ENCODE data around the gene RPS17.

DNA sequence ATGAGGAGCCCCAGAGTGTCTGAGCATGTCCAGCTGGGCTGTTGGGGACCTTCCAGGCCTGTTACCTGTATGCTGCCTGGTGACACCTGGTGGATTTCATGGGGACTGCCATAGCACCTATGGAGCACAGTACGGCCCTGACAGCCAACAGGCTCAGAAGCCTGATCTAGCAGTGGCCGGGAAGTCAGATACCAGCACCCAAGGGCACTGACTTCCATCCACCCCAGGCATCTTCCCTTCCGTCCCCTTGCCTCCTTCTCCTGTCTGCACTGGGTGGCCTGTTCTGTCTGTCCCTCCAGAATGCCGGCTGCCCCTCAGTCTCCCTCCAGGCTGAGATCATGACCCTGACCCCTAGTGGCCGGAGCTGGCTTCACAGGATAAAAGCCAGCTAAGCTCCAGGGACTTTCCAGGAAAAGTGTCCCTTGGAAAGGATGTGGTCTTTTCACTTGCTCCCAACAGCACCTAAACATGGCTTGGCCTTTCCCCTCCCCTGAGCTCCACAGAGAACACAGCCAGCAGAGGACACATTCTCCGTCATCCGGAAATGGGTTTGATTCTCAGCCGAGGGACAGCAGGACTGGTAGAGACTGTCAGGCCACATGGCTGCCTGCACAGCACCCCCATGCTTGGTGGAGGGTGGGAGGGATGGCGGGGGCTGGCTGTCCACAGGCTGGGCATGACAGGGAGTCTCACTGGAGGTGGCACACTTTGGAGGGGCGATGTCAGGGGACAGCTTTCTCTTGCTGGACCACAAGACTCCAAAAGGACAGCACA lies 9.5 kb downstream of the RPS17 start:
- TF ChIP-seq, protein P1, sequence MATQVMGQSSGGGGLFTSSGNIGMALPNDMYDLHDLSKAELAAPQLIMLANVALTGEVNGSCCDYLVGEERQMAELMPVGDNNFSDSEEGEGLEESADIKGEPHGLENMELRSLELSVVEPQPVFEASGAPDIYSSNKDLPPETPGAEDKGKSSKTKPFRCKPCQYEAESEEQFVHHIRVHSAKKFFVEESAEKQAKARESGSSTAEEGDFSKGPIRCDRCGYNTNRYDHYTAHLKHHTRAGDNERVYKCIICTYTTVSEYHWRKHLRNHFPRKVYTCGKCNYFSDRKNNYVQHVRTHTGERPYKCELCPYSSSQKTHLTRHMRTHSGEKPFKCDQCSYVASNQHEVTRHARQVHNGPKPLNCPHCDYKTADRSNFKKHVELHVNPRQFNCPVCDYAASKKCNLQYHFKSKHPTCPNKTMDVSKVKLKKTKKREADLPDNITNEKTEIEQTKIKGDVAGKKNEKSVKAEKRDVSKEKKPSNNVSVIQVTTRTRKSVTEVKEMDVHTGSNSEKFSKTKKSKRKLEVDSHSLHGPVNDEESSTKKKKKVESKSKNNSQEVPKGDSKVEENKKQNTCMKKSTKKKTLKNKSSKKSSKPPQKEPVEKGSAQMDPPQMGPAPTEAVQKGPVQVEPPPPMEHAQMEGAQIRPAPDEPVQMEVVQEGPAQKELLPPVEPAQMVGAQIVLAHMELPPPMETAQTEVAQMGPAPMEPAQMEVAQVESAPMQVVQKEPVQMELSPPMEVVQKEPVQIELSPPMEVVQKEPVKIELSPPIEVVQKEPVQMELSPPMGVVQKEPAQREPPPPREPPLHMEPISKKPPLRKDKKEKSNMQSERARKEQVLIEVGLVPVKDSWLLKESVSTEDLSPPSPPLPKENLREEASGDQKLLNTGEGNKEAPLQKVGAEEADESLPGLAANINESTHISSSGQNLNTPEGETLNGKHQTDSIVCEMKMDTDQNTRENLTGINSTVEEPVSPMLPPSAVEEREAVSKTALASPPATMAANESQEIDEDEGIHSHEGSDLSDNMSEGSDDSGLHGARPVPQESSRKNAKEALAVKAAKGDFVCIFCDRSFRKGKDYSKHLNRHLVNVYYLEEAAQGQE (IDR thresholded peaks at IDR 0.05; ENCODE audit: insufficient read depth in 1 of 2, low read depth in 2 of 2, low read length in 2 of 2), result no peak
- TF ChIP-seq POLR2AphosphoS5 (IDR thresholded peaks at IDR 0.05; ENCODE audit: low read depth, low read length) (no peak), SIN3A (IDR thresholded peaks at IDR 0.05; ENCODE audit: borderline replicate concordance, insufficient read depth, low read length) (no peak), TAF1 (IDR thresholded peaks at IDR 0.05; ENCODE audit: borderline replicate concordance, insufficient read depth, low read length) (no peak), FOXP2 (optimal IDR thresholded peaks at IDR 0.05; ENCODE audit: borderline replicate concordance, extremely low read depth, extremely low read length, insufficient read depth) (no peak)

Data from PFSK-1 (cell line).